Pons (tissue), 1 donor: ENCODE measurements around the gene ASF1B.
A peak's percentile ranks its signal among the peaks of the same experiment; 100 is the strongest.
"Not testable (repeated sequence)": the region's sequence is repeated elsewhere in the genome, so short reads cannot be mapped to it uniquely, and the experiment has no call there.

ENCODE experiments used
- DNase-seq: peaks from one replicate; pipeline ENCODE4 v3.0.0-alpha.2; 2016; ENCODE audit warnings: low spot score

ASF1B gene

DNA sequence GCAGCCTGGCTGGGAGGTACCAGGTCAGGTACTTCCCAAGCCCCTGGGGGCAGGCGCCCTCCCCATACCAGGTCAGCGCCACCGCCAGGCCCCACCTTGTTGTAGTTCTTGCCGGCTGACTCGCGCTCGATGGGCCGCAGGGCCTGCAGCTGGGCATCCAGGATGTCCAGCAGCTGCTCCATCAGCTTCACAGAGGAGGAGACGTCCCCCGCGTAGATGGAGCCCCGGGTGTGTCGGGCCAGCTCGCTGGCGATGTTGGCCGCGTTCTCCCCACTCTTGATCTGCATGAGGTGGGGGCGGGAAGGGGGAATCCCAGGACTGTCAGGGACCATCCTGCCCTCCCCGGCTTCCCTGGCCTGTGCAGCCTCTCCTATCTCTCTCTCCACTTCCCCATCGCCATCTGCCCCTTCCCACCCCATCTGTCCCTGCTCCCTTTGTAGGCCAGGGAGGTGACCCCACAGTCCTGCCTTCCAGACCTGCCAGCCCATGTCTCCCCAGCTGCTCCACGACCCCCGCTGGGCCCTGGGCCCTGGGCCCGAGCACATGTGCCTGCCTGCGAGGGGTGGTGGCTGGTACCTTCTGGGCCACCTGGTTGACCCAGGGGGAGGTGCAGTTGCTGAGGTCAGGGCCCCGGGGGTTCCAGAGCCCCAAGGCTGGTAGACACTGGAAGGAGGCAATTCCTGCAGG, 23.8 kb upstream of the ASF1B start:
- no peak for DNase-seq

DNA sequence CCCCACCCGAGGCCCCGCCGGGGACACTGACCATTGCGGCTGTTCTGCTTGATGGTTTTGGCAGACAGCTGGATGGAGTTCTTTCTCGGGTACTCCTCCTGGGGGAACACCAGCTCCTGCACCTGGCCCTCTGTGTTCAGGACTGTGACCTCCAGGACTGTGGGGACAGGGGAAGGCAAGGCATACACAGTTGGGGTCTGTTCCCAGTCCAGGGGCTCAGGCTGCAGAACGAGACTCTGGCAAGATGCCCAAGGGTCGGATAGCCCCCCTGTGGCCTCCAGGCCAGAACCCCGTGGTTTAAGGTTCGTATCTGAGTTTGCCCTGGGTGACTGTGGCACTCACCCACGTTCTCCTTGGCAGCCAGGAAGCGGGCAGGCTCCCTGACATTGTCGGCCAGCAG, 22.7 kb upstream of the ASF1B start:
- no peak for DNase-seq

DNA sequence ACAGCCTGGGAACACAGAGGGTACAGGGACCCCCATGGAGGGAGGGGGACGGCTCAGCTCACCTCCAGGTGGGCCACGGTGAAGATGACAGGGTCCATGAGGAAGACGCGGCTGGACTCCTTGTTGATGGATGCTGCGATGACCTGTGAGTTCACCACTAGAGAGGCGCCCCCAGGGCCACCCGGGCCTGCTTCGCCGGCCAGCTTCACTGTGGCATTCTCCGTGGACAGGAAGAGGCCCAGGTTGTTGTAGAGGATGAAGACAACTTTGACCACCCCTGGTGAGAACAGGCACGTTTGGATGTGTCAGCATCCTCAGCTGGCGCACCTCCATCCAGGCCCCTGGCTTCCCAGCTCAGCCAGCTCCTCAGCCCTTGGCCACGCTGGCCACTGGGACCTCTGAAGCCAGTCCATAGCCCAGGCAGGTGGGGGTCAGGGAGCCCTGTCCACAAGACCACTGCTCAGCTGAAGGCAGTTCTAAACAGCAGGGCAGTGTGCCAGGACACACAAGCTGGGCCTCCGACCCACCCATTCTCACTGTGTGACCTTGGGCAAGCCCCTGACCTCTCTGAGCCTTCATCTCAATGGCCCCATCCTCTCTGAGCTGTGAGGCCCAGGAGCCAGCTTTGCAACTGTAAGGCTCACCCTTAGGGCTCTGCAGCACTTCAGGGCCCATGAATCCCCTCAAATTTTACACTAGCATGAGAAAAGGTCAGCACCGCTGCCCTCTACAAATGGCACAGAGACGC, 22.1 kb upstream of the ASF1B start:
- no peak for DNase-seq

- DNase-seq, result no peak
Observed at GRCh38 chr19:14156971-14157717, 20.8 kb upstream of the ASF1B start.

DNA sequence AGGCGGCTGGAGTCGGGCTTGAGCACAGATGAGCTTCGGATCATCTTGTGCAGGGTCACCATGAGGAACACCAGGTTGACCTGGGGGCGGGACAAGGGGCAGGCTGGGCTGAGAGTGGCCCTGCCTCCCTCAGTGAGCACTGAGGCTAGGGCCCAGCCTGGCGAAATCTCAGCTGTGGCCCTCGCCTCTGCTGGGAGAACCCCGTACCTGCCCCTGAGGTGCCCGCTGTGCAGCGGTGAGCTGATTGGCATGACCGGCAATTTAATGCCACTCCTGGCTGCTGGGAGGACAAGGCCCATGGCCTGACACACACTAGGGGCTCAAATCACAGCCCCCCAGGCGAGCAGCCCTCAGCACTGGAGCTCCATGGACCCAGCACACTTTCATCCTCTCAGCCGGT, 19.7 kb upstream of the ASF1B start:
- DNase-seq, result no peak

DNA sequence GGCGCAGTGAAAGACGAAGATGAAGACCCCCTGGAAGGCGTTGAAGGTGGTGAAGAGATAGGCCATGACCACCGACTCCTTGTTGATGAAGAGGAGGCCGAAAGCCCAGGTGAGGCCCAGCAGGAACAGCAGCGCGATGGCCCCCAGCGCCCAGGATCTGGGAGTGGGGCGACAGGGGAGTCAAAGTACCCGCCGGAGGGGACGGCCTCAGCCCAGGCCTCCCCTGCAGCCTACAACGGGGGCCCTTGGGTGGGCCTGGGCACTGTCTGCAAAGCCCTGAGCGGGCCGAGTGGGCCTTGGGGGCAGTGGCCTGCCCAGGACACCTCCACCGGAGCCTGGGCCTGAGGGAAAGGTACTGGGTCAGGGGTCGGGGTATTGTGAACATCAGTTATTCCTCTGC, 19.0 kb upstream of the ASF1B start:
- DNase-seq, result no peak

DNA sequence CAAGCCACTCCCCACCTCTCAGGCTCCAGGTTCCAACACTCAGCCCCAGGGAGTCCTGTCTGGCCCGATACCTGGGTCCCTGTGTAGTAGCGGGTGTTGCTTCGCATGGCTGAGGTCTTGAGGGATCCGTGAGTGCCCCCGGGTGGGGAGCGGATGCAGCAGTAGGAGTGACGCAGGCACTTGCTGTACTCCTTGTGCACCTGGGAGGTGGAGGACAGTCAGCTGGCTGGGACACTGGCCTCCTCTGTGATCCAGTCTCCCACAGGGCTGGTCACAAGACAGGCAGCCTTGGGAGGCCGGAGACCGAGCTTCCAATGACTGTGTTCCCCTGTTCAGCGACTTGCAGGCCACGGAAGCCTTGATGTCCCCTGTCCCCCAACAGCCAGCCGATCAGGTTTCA, 16.3 kb upstream of the ASF1B start:
- DNase-seq, result no peak

DNA sequence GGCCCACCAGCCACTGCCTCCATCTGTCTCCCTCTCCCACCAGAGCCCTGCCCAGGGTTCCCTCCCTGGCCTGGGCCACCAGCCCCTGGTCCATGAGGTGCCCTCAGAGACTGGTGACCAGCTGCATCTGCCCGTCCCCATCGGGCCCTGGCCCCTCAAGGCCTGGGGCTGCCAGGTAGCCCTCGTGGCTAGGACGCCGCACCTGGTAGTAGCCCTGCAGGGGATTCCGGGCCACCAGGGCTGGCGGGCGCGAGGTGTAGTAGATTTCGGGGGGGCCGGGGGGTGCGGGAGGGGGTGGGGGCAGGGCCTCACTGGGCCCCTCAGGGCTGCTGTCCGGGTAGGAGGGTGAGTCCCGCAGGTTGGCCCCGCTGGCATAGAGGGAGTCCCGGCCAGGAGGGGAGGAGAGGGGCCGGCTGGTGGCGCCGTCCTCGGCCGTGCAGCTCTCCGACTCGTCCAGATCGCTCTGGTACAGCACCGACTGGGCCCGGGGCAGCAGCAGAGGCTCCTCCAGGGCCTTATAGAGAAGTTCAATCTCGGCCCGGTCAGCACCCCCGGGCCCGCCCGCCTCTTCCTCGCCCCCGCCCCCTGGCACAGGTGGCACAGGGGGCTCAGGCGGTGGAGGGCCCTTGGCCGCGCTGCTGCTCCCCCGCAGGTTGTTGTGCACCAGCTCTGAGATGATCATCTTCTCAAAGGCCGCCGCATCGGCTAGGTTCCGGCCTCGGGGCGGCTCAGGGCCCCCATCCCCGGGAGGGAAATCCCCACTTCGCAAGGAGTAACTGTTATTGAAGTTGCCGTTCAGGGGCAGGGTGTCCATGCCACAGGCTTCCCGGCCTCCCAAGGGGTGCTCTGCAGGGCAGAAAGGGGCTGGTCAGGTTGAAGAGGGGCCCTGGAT, 14.6 kb upstream of the ASF1B start:
- no peak for DNase-seq

DNA sequence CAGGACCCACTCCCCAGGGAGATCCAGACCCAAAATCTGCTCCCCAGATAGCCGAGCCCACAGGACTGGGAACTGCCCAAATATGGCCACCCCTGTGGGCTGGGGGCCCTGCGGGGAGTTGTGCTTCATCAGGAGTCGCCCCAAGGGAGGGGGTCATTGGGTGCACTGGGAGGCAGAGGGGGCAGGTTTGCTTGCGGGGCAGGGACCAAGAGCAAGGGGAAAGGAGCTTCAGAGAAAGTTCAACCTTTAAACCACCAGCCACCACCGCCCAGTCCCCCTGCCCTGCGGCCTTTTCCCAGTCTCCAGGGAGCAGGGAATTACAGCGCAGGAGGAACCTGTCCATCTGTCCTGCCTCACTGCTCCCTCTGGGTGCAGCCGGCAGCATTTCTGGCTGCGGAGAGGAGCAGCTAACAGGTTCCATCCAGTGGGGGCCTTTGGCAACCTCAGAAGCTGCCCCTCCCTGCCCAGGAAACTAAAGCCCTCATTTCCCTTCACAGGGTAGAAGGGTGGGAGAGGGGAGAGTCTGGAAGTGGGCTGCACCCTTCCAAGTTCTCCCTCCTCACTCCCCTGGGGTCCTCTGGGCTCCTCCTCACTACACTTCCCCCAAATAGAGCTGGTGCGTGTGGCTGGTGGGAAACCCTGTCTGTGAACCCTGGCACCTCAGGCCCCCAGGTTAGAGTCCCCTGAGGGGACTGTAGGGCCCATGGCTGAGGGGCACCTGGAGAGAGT, 13.8 kb upstream of the ASF1B start:
- no peak for DNase-seq

DNA sequence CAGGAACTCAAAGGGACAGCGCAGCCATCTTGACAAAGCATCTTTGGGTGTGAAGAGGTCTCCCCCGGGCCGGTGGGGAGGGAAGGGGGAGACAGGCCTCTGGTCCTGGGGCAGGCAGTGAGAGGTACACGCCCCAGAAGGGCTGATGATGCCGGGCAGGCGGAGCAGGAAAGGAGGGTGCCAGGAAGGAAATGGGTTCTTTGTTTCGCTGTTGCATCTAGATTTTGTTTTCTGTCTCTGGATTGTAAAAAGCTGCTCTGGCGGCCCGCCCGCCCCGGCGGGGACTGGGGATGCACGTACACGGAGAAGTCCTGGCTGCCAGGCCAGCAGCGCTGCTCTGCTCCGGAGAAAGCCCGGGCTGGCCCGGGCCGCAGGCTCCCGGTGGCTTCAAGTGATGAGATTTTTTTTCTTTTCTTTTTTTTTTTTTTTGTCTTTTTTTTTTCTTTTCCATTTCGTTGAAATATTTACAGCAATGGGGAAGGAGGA, 13.2 kb upstream of the ASF1B start:
- peak; percentile 70 for DNase-seq

DNA sequence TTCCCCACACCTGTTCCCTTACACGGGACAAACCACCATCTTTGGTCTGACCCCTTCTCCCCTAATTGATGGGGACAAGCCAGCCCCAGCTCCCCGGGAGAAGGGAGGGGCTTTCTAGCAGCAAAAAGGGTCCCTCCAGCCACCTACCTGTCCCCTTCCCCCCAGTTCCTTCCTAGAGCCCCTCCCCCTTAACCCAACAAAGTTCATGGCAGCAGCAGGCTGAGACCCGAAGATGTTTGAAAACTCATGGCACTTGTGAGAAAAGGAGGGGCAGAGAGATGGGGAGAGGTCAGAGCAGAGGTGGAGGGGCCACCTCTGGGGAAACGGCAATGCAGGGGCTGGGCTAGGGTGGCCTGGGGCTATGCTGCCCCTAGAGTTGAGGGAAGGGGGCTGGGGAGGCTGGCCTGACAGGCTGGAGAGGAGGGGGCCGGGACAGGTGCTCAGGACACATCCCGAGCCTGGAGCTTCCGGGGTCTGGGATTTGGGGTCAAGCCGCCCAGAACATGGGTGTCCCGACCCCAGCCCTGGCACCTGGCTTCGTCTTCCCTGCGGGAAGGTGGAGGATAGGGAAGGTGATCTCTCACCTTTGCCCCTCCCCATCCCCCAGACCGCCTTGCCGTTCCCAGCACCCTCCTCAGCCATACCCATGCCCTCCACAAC, 12.5 kb upstream of the ASF1B start:
- DNase-seq, result no peak

- DNase-seq, result peak; percentile 76
Observed at GRCh38 chr19:14147797-14148605, 11.6 kb upstream of the ASF1B start.

DNA sequence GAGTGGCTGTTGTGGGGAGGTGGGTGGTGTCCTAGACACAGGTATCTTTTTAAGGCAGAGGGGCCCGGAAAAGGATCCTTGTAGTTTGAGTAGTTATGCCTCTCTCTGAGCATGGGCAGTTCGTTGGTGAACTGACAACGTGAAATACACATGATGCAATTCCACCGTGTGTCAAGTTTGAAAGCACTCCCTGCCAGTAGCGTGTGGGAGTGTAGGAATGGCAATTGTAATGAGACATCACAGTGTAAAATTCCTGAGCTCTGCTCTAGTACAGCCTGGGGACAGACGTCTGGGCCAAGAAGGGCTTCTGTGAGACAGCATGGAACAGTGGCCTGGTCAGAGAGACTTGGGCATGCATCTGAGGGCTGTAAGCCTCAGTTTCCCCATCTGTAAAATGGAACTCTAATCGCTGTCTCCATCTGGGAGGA, 10.4 kb upstream of the ASF1B start:
- no peak for DNase-seq

- DNase-seq, result not testable (repeated sequence)
Observed at GRCh38 chr19:14146169-14146568, 9.8 kb upstream of the ASF1B start.

DNA sequence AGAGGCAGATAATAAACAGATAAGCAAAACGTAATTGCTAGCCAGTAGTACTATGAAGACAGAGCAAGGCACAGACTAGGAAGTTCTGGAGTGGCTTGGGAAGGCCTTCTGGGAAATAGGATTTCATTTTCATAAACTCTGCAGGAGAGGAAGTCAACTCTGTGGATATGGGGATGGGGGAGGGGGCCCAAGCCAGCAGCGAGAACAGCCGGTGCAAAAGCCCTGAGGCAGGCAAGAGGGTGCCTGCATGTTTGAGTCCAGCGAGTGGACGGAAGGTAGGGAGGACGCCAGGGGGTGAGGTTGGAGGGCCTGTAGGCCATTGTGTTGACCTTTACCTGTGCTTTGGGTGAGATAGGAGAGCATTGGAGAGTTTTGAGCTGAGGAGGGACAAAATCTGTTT, 9.0 kb upstream of the ASF1B start:
- no peak for DNase-seq

DNA sequence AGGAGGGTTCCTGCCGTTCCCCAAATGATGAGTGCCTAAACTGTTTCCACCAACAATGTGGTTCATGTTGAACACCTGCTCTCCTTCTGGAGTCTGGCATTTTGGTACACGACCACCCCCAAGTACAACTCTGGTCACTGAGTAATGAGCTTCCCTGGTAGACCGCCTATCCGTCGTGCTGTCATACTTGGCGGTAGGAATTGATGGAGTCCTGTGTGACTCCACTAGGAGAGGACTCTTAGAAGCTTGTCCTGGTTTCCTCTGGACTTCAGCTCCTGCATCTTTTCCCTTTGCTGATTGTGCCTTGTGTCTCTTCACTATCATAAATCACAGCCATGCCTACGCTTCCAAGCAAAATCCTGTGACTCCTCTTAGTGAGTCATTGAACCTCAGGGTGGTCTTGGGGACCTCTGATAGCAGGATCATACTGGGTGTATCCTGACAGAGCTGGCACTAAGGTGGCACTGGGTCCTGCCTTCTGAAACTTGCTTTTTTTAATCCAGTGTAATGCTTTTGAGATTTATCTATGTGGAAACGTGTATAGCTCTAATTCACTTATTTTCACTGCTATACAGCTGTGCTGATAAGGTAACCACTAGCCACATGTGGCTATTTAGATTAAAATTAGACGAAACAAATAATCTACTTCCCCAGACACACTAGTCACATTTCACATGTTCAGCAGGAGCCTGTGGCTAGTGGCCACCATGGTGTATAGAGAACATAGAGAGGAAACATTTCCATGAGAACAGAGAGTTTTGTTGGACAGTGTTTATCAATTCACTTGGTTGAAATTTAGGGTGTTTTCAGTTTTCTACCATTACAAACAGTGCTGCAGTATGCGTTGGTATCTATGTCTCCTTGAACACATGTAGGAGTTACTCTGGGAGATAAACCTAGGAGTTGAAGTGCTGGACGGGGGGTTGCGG, 6.1 kb upstream of the ASF1B start:
- DNase-seq, result no peak

DNA sequence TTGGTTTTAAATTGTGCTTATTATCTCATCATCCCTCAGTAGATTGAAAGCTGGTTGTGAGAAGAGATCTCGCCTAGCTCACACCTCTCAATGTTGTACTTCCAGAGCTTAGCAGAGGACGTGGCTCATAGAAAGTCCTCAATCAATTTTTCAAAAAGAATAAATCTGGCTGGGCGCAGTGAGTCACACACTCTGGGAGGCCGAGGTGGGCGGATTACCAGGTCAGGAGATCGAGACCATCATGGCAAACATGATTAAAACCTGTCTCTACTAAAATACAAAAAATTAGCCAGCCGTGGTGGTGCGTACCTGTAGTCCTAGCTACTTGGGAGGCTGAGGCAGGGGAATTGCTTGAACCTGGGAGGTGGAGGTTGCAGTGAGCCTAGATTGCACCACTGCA, 4.7 kb upstream of the ASF1B start:
- DNase-seq, result no peak

- DNase-seq, result no peak
Observed at GRCh38 chr19:14139944-14140343, 3.6 kb upstream of the ASF1B start.
